Measurements from ENCODE around the gene STARD9. TPM values are rescaled to one million over a fixed set of nuclear protein-coding genes. Genes with fewer than 3 reads are reported as not detected.

The STARD9 gene
- total RNA-seq, 1 experiment from 2014 or later, result 5.0 TPM

DNA sequence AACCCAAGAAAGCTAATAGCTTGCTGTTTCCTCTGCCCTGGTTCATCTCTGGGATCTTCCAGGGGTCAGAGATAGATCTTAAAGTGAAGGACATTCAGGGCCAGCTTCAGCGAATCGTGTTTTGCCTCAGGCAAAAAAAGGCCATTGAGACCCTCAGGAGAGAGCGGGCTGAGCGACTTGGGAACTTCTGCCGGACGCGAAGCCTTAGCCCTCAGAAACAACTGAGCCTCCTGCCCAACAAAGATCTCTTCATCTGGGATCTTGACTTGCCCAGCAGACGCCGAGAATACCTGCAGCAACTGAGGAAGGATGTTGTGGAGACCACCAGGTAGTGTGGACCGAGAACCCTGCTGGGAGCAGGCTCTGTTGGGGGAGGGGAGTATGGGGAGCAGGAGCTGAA, 119.0 kb downstream of the STARD9 start:
- Histone ChIP-seq H3K79me2 (ENCODE audit: insufficient read depth, low read length) (no peaks in the 10 kb centered on the region), H3K9me3 (ENCODE audit: control insufficient read depth in 1 of 2, insufficient read depth in 1 of 2, low read depth in 1 of 2, low read length in 2 of 2) (no peaks in the 10 kb centered on the region), H3K4me1 (ENCODE audit: control insufficient read depth in 1 of 2, insufficient read depth in 2 of 2, low read length in 2 of 2) (no peaks in the 10 kb centered on the region), H3K4me2 (ENCODE audit: low read length) (no peak overlapping the region), H3K9me2 (ENCODE audit: insufficient read depth) (no peaks in the 10 kb centered on the region), H3K9ac (ENCODE audit: low read length) (no peak overlapping the region), H3K27ac (ENCODE audit: low read depth, low read length) (no peak overlapping the region), H2AFZ (ENCODE audit: low read depth, low read length, poor library complexity, severe bottlenecking) (no peak overlapping the region), H3K36me3 (ENCODE audit: control insufficient read depth in 1 of 2, insufficient read depth in 2 of 2, low read length in 2 of 2) (no peaks in the 10 kb centered on the region; a peak in 1 of 4 replicates), H3K4me3 (replicated peaks in 1 of 2; ENCODE audit: low read depth in 1 of 2, low read length in 2 of 2) (no peak overlapping the region), H4K20me1 (ENCODE audit: insufficient read depth) (no peaks in the 10 kb centered on the region), H3K27me3 (ENCODE audit: insufficient read depth, low read length) (no peaks in the 10 kb centered on the region)
- ChIA-PET POLR2A (no interaction called here), CTCF (no interaction called here), RAD21 (ENCODE audit: low non-redundant PET in 1 of 2, low total read pairs in 2 of 2, uncharacterized antibody in 2 of 2, unreplicated experiment in 2 of 2) (no interaction called here)
- no peak for DNase-seq (ENCODE audit: low read depth, low spot score)
- BruUV-seq (replicated peaks), result no TSS peak
- no peak for TF ChIP-seq ZNF274 (IDR thresholded peaks at IDR 0.05; ENCODE audit: low read depth, low read length)
- TF ChIP-seq, protein P1, sequence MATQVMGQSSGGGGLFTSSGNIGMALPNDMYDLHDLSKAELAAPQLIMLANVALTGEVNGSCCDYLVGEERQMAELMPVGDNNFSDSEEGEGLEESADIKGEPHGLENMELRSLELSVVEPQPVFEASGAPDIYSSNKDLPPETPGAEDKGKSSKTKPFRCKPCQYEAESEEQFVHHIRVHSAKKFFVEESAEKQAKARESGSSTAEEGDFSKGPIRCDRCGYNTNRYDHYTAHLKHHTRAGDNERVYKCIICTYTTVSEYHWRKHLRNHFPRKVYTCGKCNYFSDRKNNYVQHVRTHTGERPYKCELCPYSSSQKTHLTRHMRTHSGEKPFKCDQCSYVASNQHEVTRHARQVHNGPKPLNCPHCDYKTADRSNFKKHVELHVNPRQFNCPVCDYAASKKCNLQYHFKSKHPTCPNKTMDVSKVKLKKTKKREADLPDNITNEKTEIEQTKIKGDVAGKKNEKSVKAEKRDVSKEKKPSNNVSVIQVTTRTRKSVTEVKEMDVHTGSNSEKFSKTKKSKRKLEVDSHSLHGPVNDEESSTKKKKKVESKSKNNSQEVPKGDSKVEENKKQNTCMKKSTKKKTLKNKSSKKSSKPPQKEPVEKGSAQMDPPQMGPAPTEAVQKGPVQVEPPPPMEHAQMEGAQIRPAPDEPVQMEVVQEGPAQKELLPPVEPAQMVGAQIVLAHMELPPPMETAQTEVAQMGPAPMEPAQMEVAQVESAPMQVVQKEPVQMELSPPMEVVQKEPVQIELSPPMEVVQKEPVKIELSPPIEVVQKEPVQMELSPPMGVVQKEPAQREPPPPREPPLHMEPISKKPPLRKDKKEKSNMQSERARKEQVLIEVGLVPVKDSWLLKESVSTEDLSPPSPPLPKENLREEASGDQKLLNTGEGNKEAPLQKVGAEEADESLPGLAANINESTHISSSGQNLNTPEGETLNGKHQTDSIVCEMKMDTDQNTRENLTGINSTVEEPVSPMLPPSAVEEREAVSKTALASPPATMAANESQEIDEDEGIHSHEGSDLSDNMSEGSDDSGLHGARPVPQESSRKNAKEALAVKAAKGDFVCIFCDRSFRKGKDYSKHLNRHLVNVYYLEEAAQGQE (IDR thresholded peaks at IDR 0.05; ENCODE audit: low read depth), result no peak
- no peak for TF ChIP-seq EGR1 (IDR thresholded peaks at IDR 0.05; ENCODE audit: low read depth)
- TF ChIP-seq POLR2AphosphoS5 (IDR thresholded peaks at IDR 0.05; ENCODE audit: low read depth, low read length), result no peak
- no peak for TF ChIP-seq YY1 (IDR thresholded peaks at IDR 0.05; ENCODE audit: extremely low read depth, insufficient replicate concordance, low read depth, low read length)
- TF ChIP-seq CBX3 (IDR thresholded peaks at IDR 0.05; ENCODE audit: low read depth), result no peak
- TF ChIP-seq, protein P2, sequence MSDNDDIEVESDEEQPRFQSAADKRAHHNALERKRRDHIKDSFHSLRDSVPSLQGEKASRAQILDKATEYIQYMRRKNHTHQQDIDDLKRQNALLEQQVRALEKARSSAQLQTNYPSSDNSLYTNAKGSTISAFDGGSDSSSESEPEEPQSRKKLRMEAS (IDR thresholded peaks at IDR 0.05), result no peak
- no peak for TF ChIP-seq TCF7L2 (IDR thresholded peaks at IDR 0.05; ENCODE audit: borderline replicate concordance, extremely low read depth, insufficient read depth, insufficient read length)
- TF ChIP-seq EZH2phosphoT487 (IDR thresholded peaks at IDR 0.05; ENCODE audit: borderline replicate concordance), result no peak
- TF ChIP-seq, protein P3, sequence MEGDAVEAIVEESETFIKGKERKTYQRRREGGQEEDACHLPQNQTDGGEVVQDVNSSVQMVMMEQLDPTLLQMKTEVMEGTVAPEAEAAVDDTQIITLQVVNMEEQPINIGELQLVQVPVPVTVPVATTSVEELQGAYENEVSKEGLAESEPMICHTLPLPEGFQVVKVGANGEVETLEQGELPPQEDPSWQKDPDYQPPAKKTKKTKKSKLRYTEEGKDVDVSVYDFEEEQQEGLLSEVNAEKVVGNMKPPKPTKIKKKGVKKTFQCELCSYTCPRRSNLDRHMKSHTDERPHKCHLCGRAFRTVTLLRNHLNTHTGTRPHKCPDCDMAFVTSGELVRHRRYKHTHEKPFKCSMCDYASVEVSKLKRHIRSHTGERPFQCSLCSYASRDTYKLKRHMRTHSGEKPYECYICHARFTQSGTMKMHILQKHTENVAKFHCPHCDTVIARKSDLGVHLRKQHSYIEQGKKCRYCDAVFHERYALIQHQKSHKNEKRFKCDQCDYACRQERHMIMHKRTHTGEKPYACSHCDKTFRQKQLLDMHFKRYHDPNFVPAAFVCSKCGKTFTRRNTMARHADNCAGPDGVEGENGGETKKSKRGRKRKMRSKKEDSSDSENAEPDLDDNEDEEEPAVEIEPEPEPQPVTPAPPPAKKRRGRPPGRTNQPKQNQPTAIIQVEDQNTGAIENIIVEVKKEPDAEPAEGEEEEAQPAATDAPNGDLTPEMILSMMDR (IDR thresholded peaks at IDR 0.05 in 2 of 3, conservative IDR thresholded peaks at IDR 0.05 in 1 of 3; ENCODE audit: borderline replicate concordance in 1 of 3, insufficient read depth in 1 of 3, low read depth in 2 of 3, low read length in 2 of 3), result no peak
- no peak for TF ChIP-seq EZH2 (IDR thresholded peaks at IDR 0.05)
- TF ChIP-seq, protein P4, sequence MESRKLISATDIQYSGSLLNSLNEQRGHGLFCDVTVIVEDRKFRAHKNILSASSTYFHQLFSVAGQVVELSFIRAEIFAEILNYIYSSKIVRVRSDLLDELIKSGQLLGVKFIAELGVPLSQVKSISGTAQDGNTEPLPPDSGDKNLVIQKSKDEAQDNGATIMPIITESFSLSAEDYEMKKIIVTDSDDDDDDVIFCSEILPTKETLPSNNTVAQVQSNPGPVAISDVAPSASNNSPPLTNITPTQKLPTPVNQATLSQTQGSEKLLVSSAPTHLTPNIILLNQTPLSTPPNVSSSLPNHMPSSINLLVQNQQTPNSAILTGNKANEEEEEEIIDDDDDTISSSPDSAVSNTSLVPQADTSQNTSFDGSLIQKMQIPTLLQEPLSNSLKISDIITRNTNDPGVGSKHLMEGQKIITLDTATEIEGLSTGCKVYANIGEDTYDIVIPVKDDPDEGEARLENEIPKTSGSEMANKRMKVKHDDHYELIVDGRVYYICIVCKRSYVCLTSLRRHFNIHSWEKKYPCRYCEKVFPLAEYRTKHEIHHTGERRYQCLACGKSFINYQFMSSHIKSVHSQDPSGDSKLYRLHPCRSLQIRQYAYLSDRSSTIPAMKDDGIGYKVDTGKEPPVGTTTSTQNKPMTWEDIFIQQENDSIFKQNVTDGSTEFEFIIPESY (IDR thresholded peaks at IDR 0.05; ENCODE audit: extremely low read depth, insufficient replicate concordance, low read length), result no peak
- no peak for TF ChIP-seq ELF1 (IDR thresholded peaks at IDR 0.05; ENCODE audit: borderline replicate concordance, low read depth)
- TF ChIP-seq, protein P5, sequence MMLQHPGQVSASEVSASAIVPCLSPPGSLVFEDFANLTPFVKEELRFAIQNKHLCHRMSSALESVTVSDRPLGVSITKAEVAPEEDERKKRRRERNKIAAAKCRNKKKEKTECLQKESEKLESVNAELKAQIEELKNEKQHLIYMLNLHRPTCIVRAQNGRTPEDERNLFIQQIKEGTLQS (IDR thresholded peaks at IDR 0.05), result no peak
- no peak for TF ChIP-seq SRF (IDR thresholded peaks at IDR 0.05; ENCODE audit: low read depth)
- no peak for TF ChIP-seq RAD21 (IDR thresholded peaks at IDR 0.05; ENCODE audit: low read depth)
- no peak for TF ChIP-seq POLR2A (IDR thresholded peaks at IDR 0.05; ENCODE audit: borderline replicate concordance, extremely low read depth, insufficient read depth, insufficient read length)
- TF ChIP-seq FOSL1 (IDR thresholded peaks at IDR 0.05; ENCODE audit: low read depth), result no peak
- intact Hi-C loops (cut with micrococcal nuclease), result no loop called here
- ATAC-seq, result no peak
